Stimulated activated naive B cell treated with anti-CD40 and anti-IgM and Interleukin-4, amounts not matched to agents 10 μg/mL and 1 μg/mL and 100 μg/mL, for 72 hours (primary cell): ENCODE measurements around the gene PLEKHG3.
"Not testable (repeated sequence)": the region's sequence is repeated elsewhere in the genome, so short reads cannot be mapped to it uniquely, and the experiment has no call there.

Experiments
- ATAC-seq, 2 donors: fragments of 150-1000 bp; cut with Tn5 transposase; replicated peaks; 2 replicates each; pipeline ENCODE4 v1.10.0; 2021; ENCODE audit warnings: moderate library complexity in 1 of 2
- DNase-seq: peaks from one replicate; pipeline ENCODE4 v3.0.0; 2021
- H3K27ac Mint-ChIP-seq: one replicate; pipeline ENCODE4 v1.8.0; 2022; ENCODE audit warnings: mild to moderate bottlenecking, mixed read lengths
- H3K27me3 Mint-ChIP-seq, 2 donors: one replicate each; pipeline ENCODE4 v1.8.0; 2022; ENCODE audit warnings: mixed read lengths in 2 of 2
- H3K36me3 Mint-ChIP-seq, 2 donors: one replicate each; pipeline ENCODE4 v1.8.0; 2022; ENCODE audit warnings: mixed read lengths in 2 of 2, mild to moderate bottlenecking in 1 of 2
- H3K4me1 Mint-ChIP-seq, 2 donors: one replicate each; pipeline ENCODE4 v1.8.0; 2022; ENCODE audit warnings: mixed read lengths in 2 of 2, mild to moderate bottlenecking in 1 of 2
- H3K4me3 Mint-ChIP-seq, 2 donors: one replicate each; pipeline ENCODE4 v1.8.0; 2022; ENCODE audit warnings: mild to moderate bottlenecking in 2 of 2, mixed read lengths in 2 of 2, moderate library complexity in 1 of 2
- H3K9me3 Mint-ChIP-seq, 2 donors: one replicate each; pipeline ENCODE4 v1.8.0; 2022; ENCODE audit warnings: mixed read lengths in 2 of 2, mild to moderate bottlenecking in 1 of 2

PLEKHG3 gene

DNA sequence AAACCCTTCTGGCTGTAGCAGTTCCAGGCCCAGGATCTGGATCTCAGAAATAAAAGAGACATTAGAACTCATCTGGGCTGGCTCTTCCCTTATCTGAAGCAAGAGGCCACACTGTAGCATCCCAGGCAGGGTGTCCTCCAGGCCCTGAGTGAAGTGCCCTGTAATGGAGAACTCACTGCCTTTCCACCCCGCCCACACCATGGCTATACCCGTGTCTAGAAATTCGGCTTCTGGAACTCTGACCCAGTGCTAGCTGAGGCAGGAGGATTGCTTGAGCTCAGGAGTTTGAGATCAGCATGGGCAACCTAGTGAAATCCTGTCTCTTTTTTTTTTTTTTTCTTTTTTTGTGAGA lies 23.5 kb upstream of the PLEKHG3 start:
- no peak for DNase-seq
- peaks cover 1 to 6% of the 10 kb centered on the region in 2 donors for H3K4me1 Mint-ChIP-seq

DNA sequence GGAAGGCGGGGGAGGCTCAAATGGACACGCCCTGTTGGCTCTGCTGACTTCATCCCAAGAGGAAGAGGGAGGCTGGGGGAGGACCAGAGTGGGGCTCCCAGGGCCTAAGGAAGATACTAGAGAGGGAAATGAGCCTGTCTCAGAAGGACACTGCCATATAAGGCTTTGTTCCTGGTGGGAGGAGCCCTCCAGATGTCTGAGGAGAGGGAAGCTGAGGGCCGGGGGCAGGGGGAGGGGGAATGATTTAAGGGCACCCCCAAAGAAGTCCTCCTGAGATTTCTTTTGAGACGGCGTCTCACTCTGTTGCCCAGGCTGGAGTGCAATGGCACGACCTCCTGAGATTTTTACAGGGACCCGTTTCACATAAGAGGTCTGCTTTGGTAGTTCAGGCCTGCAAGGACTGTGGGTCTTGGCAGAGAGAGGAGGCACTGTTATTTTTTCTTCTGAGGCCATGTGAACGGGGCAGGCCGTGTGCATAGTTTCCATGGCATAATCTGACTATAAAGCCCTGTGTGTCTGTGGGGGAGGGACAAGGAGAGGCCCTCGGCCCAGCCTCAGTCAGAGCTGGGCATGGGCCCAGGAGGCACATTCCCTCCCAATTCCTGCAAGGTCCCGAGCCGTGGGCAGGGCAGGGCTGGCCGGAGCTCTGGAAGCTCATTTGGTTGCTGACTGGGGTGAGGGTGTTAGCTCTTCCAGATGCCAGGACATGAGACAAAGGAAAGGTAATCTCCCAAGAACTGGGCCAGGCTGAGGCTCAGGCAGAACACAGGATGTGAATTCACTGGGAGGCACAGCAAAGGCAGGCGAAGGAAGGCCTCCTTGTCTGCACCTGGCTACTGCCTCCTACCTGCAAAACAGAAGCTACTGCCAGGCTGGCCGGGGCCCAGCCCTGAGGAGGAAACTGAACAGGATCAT lies 22.2 kb upstream of the PLEKHG3 start:
- no peak for ATAC-seq
- no peak for DNase-seq
- H3K27me3 Mint-ChIP-seq, result no peaks in the 10 kb centered on the region
- H3K9me3 Mint-ChIP-seq, result no peaks in the 10 kb centered on the region
- H3K27ac Mint-ChIP-seq, result no peak overlapping the region
- H3K36me3 Mint-ChIP-seq, result no peaks in the 10 kb centered on the region
- H3K4me1 Mint-ChIP-seq, result no peaks in the 10 kb centered on the region
- no peak overlapping the region for H3K4me3 Mint-ChIP-seq

More for the DNA sequence above, 23.5 kb upstream of the PLEKHG3 start:
- H3K9me3 Mint-ChIP-seq, result no peaks in the 10 kb centered on the region
- H3K27me3 Mint-ChIP-seq, result no peaks in the 10 kb centered on the region
- H3K27ac Mint-ChIP-seq, result no peak overlapping the region
- ATAC-seq, result no peak
- no peak overlapping the region for H3K4me3 Mint-ChIP-seq
- H3K36me3 Mint-ChIP-seq, result no peaks in the 10 kb centered on the region

DNA sequence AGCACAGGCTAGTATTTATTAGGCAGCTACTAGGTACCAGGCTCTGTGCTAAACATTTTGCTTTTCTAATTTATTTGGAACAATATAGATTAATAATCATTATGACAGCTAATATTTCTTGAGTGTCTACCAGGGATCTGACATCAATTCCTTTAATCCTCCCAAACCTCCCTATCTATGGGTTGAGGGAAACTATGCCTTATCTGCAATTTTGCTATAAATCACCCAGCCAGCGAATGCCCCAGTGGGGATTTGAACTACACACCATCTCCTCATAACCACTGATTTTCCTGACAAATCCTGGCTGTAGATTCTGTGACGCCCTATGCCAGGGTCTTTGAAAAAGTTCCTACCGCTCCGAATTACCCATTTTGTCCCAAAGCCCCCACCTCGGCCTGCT lies 21.4 kb upstream of the PLEKHG3 start:
- Mint-ChIP-seq H3K27me3 (no peaks in the 10 kb centered on the region), H3K9me3 (no peaks in the 10 kb centered on the region), H3K4me3 (no peak overlapping the region), H3K4me1 (no peaks in the 10 kb centered on the region), H3K36me3 (no peaks in the 10 kb centered on the region), H3K27ac (no peak overlapping the region)
- no peak for DNase-seq
- ATAC-seq, result no peak

GRCh38 chr14:64683264-64683663 lies 21.0 kb upstream of the PLEKHG3 start:
- DNase-seq (no peak), ATAC-seq (no peak)
- Mint-ChIP-seq H3K4me1 (no peaks in the 10 kb centered on the region), H3K9me3 (no peaks in the 10 kb centered on the region), H3K4me3 (no peak overlapping the region), H3K36me3 (no peaks in the 10 kb centered on the region), H3K27ac (no peak overlapping the region), H3K27me3 (peaks cover 0 to under 1% of the 10 kb centered on the region in 2 donors)

DNA sequence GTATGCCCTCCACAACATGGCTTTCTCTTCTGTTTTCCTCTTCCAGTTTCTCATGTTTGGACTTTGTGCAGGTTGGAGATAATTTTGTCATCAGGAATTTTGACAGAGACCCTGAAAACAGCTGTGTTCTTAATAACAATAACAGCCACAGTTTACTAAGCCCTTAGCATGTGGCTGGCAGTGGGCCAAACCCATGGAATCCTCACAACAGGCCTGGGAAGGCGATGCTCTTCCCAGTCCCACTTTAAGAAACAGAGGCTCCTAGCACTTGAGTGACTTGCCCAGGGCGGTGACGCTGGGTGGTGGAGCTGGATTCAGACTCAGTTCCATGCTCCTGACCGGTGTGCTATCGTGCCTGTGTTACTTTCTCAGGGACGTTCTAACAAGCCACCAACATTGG lies 20.1 kb upstream of the PLEKHG3 start:
- H3K4me3 Mint-ChIP-seq, result no peak overlapping the region
- H3K36me3 Mint-ChIP-seq, result no peaks in the 10 kb centered on the region
- no peak overlapping the region for H3K27ac Mint-ChIP-seq
- no peaks in the 10 kb centered on the region for H3K9me3 Mint-ChIP-seq
- peaks cover 4% of the 10 kb centered on the region in 2 donors for H3K27me3 Mint-ChIP-seq
- no peak for ATAC-seq
- no peaks in the 10 kb centered on the region for H3K4me1 Mint-ChIP-seq
- DNase-seq, result no peak

GRCh38 chr14:64685371-64686281 lies 18.6 kb upstream of the PLEKHG3 start:
- no peaks in the 10 kb centered on the region for H3K36me3 Mint-ChIP-seq

DNA sequence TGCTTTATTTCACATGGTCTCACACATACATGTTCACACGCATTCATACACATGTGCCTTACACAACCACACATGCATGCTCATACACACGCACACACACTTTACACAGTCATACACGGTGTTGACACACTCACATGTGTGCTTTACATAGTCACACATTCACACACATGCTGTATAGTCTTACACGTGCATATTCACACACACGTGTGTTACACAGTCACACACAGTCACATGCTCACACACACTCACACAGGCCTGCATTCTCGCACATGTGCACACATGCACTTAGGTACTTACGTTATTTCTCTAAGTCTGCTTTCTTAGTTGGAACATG lies 18.0 kb upstream of the PLEKHG3 start:
- Mint-ChIP-seq H3K27ac (no peak overlapping the region), H3K4me1 (no peaks in the 10 kb centered on the region), H3K9me3 (no peaks in the 10 kb centered on the region), H3K27me3 (peaks cover 4 to 10% of the 10 kb centered on the region in 2 donors), H3K36me3 (no peaks in the 10 kb centered on the region), H3K4me3 (no peak overlapping the region)
- no peak for DNase-seq
- ATAC-seq, result no peak

More at GRCh38 chr14:64685371-64686281, 18.6 kb upstream of the PLEKHG3 start:
- no peak for DNase-seq
- Mint-ChIP-seq H3K4me3 (no peak overlapping the region), H3K4me1 (no peaks in the 10 kb centered on the region), H3K9me3 (no peaks in the 10 kb centered on the region), H3K27me3 (peaks cover 4 to 10% of the 10 kb centered on the region in 2 donors), H3K27ac (no peak overlapping the region)
- ATAC-seq, result no peak

- no peak overlapping the region for H3K4me3 Mint-ChIP-seq
- H3K9me3 Mint-ChIP-seq, result no peaks in the 10 kb centered on the region
- peaks cover 7 to 10% of the 10 kb centered on the region in 2 donors for H3K27me3 Mint-ChIP-seq
- no peaks in the 10 kb centered on the region for H3K36me3 Mint-ChIP-seq
- H3K4me1 Mint-ChIP-seq, result no peaks in the 10 kb centered on the region
- ATAC-seq, result no peak
- H3K27ac Mint-ChIP-seq, result no peak overlapping the region
- DNase-seq, result no peak
Observed at GRCh38 chr14:64688031-64688430, 16.2 kb upstream of the PLEKHG3 start.

DNA sequence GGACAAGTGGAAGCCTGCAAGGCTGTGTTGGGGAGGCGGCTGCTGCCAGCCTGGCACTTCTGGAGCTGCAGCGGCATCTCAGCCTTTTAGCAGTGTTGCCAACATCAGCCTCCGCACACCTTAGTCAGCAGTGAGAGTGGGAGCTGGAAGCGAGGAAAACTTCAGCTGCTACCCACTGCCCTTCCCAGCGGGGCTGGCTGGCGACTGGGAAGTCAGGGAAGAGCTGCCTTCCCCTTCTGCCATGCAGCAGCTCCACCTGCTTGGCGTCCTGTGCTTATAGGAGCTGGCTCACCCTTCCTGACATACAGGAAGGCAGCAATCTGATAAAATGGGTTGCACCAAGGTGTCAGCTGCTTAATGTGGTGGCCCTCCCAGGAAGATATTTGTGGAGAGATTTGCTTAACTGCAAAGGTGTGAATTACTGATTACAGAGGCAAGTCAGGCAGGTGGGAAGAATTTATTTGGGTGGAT lies 15.4 kb upstream of the PLEKHG3 start:
- Mint-ChIP-seq H3K36me3 (no peaks in the 10 kb centered on the region), H3K4me1 (no peaks in the 10 kb centered on the region), H3K27me3 (peaks cover 7 to 10% of the 10 kb centered on the region in 2 donors), H3K9me3 (no peaks in the 10 kb centered on the region), H3K27ac (no peak overlapping the region), H3K4me3 (no peak overlapping the region)
- DNase-seq (no peak), ATAC-seq (no peak)

GRCh38 chr14:64689289-64689688 lies 14.9 kb upstream of the PLEKHG3 start:
- Mint-ChIP-seq H3K27ac (no peak overlapping the region), H3K36me3 (no peaks in the 10 kb centered on the region), H3K9me3 (no peaks in the 10 kb centered on the region), H3K4me3 (no peak overlapping the region), H3K27me3 (peaks cover 7 to 10% of the 10 kb centered on the region in 2 donors), H3K4me1 (no peaks in the 10 kb centered on the region)
- ATAC-seq (no peak), DNase-seq (no peak)

DNA sequence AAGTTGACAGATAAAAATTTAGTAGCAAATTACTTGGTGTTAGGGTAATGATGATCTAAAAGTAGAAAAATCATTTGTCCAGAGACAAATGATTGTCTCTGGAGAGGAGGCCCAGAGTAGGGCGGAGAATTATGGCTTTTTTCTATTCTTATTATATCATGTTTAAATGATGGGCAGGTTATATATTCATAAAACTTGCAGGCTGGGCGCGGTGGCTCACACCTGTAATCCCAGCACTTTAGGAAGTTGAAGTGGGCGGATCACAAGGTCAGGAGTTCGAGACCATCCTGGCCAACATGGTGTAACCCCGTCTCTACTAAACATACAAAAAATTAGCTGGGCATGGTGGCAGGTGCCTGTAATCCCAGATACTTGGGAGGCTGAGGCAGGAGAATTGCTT lies 13.6 kb upstream of the PLEKHG3 start:
- not testable (repeated sequence) for H3K27me3 Mint-ChIP-seq, ATAC-seq, H3K9me3 Mint-ChIP-seq, H3K36me3 Mint-ChIP-seq, H3K27ac Mint-ChIP-seq, DNase-seq, H3K4me1 Mint-ChIP-seq, H3K4me3 Mint-ChIP-seq

DNA sequence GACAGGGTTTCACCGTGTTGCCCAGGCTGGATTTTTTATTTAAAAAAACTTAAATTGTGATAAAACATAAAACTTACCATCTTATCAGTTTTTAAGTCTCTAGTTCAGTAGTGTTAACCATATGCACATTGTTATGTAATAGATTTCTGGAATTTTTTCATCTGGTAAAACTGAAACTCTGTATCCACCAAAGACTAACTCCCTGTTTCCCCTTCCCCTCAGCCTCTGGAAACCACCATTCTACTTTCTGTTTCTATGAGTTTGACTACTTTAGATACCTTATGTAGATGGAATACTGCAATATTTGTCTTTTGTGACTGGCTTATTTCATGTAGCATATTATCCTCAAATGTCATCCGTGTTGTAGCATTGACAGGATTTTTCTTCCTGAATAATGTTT lies 12.8 kb upstream of the PLEKHG3 start:
- Mint-ChIP-seq H3K27ac (no peak overlapping the region), H3K27me3 (peaks cover 7 to 10% of the 10 kb centered on the region in 2 donors), H3K4me1 (no peaks in the 10 kb centered on the region), H3K9me3 (no peaks in the 10 kb centered on the region), H3K4me3 (no peak overlapping the region), H3K36me3 (no peaks in the 10 kb centered on the region)
- ATAC-seq (no peak), DNase-seq (no peak)

DNA sequence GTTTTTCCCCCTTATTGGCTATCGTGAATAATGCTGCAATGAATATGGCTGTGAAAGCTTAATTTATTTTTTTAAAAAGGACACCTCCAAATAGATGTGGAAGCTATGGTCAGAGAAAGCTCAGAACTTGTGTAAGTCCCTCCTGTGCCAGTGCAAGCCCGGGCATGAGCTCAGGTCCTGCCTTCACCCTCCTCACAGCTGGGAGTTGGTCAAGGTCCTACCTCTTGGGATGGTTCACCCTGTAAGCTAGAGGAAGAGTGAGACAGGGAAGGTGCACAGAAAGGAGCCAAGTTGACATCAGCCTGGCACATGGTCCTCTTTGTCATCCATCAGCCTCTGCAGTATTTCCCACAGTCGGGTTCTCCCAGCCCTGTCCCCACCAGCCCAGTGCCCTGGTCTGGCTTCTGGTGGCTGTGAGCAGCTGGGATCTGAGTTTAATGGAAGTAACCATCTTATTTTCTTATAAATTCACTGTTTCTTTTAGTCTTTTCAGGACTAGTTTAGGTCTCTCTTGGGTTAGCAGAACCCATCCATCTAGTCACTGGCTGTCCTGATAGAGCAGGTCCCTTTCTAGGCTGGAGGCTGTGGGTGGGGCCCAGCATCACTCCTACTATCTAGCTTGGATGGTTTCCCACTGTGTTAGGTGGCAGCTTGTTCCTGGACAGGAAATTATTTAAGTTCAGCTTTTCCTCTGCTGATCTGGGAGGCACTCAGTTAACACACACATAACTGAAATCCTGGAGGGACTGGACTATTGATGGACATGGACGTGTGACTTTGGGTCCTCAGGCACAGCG lies 11.8 kb upstream of the PLEKHG3 start:
- no peak overlapping the region for H3K27ac Mint-ChIP-seq

More for the DNA sequence above, 11.8 kb upstream of the PLEKHG3 start:
- Mint-ChIP-seq H3K27me3 (peaks cover 7 to 14% of the 10 kb centered on the region in 2 donors), H3K4me3 (no peak overlapping the region), H3K9me3 (no peaks in the 10 kb centered on the region), H3K4me1 (no peaks in the 10 kb centered on the region), H3K36me3 (no peaks in the 10 kb centered on the region)
- DNase-seq (no peak), ATAC-seq (no peak)
